HL-60 (cell line): ENCODE measurements around the gene REXO5.

Source experiments
- CTCF ChIP-seq: IDR thresholded peaks from one replicate; pipeline ENCODE4 v1.5.1; 2011; ENCODE audit warnings: low read length, control low read depth, inconsistent platforms; ENCODE audit not compliant: insufficient read depth
- POLR2AphosphoS5 ChIP-seq: IDR thresholded peaks from 2 replicates; pipeline ENCODE4 v1.6.1; 2012; ENCODE audit warnings: low read depth
- REST ChIP-seq: IDR thresholded peaks from 2 replicates; pipeline ENCODE4 v1.6.1; 2012; ENCODE audit warnings: low read depth; ENCODE audit not compliant: insufficient replicate concordance
- SPI1 ChIP-seq: IDR thresholded peaks from 2 replicates; pipeline ENCODE4 v1.6.1; 2012; ENCODE audit warnings: low read depth, mild to moderate bottlenecking, borderline replicate concordance

- TF ChIP-seq CTCF (peak; percentile 83), POLR2AphosphoS5 (no peak), REST (no peak), SPI1 (no peak)
Measured at GRCh38 chr16:20774703-20775362, 31.5 kb upstream of the REXO5 start.
